ENCODE data around the gene ZC3HAV1. TPM values are rescaled to one million over a fixed set of nuclear protein-coding genes. Genes with fewer than 3 reads are reported as not detected.

ZC3HAV1 gene
- total RNA-seq, 1 donor from 2014 or later: 44.6 TPM

DNA sequence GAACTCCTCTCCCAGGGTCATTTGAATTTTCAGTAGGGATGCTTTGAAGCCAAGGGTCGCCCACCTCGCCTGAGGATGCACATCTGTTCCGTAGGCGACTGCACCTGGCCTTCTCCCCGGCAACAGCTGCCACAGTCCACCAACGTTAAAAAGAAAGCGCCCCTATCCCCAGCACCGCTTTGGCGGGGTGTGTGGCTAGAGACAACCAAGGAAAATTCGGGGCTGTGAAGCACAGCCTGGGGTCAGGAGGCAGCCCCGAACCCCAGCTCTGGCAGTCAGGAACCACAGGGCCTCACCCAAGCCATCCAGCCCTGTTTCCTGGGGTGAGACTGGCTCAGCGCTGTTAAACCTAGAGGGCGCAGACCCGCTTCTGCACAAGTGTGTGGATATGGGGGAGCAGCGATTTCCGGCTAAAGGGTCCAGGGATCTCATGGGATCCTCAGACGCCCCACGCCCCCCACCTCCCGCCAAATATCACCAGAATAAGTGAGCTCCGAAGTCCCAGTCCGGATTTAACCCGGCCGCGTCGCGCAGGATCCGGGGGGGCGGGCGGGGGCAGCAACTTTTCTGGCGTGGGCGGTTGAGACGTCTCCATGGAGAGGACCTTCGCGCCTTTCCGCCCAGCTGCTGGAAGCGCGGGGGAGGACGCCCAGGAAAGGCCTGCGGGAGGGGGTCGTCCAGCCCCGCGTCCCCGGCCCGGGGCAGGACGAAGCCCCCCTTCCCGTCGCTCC lies 74.5 kb downstream of the ZC3HAV1 start:
- H3K4me3 Mint-ChIP-seq (ENCODE audit: low read depth): peak overlapping the region; percentile 77
- H3K36me3 Mint-ChIP-seq (ENCODE audit: insufficient read depth): peaks cover 1% of the 10 kb centered on the region

DNA sequence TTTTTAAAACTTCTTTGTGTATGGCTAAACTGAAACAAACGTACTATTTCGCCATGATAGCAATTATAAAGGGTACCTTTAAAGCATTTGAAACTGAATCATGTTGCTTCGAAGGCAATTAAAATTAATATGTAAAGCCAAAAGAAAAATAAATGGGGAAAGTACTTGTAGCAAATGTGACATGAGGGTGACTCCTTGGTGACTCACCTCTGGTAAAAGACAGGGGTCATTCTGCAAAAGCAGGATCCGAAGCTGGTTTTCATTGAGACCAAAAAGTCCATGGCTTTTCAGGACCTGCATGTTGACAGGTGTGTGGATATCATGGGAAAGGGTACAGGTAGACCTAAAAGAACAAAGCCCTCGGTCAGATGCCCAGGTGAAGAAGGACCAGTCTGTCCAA lies 75.2 kb downstream of the ZC3HAV1 start:
- H3K27ac Mint-ChIP-seq: no peak overlapping the region
- peaks cover 1% of the 10 kb centered on the region for H3K36me3 Mint-ChIP-seq (ENCODE audit: insufficient read depth)

More for the DNA sequence above, 74.5 kb downstream of the ZC3HAV1 start:
- H3K4me1 Mint-ChIP-seq (ENCODE audit: low read depth): peaks cover 5% of the 10 kb centered on the region
- no peak for DNase-seq (ENCODE audit: low spot score, unreplicated experiment)
- H3K9me3 Mint-ChIP-seq (ENCODE audit: low read depth): no peaks in the 10 kb centered on the region
- TF ChIP-seq, protein P1, sequence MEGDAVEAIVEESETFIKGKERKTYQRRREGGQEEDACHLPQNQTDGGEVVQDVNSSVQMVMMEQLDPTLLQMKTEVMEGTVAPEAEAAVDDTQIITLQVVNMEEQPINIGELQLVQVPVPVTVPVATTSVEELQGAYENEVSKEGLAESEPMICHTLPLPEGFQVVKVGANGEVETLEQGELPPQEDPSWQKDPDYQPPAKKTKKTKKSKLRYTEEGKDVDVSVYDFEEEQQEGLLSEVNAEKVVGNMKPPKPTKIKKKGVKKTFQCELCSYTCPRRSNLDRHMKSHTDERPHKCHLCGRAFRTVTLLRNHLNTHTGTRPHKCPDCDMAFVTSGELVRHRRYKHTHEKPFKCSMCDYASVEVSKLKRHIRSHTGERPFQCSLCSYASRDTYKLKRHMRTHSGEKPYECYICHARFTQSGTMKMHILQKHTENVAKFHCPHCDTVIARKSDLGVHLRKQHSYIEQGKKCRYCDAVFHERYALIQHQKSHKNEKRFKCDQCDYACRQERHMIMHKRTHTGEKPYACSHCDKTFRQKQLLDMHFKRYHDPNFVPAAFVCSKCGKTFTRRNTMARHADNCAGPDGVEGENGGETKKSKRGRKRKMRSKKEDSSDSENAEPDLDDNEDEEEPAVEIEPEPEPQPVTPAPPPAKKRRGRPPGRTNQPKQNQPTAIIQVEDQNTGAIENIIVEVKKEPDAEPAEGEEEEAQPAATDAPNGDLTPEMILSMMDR (IDR thresholded peaks at IDR 0.05; ENCODE audit: unreplicated experiment): no peak
- H3K27ac Mint-ChIP-seq: no peak overlapping the region
- no peaks in the 10 kb centered on the region for H3K27me3 Mint-ChIP-seq

DNA sequence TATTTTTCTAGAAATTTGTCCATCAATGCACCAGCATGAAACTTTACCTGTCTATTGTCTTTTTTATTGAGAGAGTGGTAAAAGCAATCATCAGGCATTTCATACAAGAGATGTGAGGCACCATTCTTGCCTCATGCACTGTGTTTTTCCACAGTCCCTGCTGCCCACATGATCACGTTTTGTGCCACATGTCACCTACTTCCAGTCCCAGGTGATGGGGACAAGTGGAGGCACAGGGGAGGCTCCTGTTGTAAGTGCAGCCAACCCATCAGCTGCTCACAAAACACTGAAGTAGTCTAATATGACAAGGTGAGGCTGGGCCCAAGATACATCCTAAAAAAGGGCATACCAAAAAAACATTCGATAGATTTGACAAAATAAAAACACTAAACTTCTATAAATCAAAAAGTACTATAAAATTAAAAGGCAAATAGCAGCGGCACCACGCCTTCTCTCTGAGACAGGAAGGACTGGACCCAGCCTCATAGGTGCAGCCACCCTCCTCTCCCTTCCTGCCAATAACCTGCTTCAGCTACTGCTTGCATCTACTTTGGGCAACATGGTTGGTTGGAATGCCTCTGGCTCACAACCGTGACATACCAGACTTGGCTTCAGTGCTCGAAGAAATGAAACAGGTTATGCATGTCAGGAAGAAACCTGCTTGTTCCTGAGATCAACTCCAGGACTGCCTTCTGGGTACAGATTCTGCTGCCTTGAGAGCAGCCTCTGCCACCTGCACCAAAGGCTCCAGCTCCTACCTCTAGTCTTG lies 76.0 kb downstream of the ZC3HAV1 start:
- Mint-ChIP-seq H3K36me3 (ENCODE audit: insufficient read depth) (peaks cover 3% of the 10 kb centered on the region), H3K9me3 (ENCODE audit: low read depth) (no peaks in the 10 kb centered on the region), H3K4me1 (ENCODE audit: low read depth) (peaks cover 5% of the 10 kb centered on the region), H3K27ac (no peak overlapping the region), H3K27me3 (no peaks in the 10 kb centered on the region), H3K4me3 (ENCODE audit: low read depth) (no peak overlapping the region)
- DNase-seq (ENCODE audit: low spot score, unreplicated experiment): no peak
- TF ChIP-seq, protein P1 (IDR thresholded peaks at IDR 0.05; ENCODE audit: unreplicated experiment): no peak

More for the DNA sequence above, 75.2 kb downstream of the ZC3HAV1 start:
- H3K4me1 Mint-ChIP-seq (ENCODE audit: low read depth): peaks cover 5% of the 10 kb centered on the region
- H3K9me3 Mint-ChIP-seq (ENCODE audit: low read depth): no peaks in the 10 kb centered on the region
- H3K27me3 Mint-ChIP-seq: no peaks in the 10 kb centered on the region
- TF ChIP-seq, protein P1 (IDR thresholded peaks at IDR 0.05; ENCODE audit: unreplicated experiment): no peak
- H3K4me3 Mint-ChIP-seq (ENCODE audit: low read depth): peak overlapping the region; percentile 77
- DNase-seq (ENCODE audit: low spot score, unreplicated experiment): no peak

DNA sequence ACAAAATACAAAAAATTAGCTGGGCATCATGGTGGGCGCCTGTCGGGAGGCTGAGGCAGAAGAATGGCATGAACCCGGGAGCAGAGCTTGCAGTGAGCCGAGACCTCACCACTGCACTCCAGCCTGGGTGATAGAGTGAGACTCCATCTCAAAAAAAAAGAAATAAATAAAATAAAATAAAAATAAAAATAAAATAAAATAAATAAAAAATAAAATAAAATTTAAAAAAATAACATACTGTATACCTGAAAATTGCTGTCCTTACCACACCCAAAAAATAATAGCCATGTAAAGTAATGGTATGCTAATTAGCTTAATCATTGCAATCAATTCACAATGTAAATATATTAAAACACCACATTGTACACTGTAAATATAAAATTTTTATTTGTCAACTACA lies 77.0 kb downstream of the ZC3HAV1 start:
- H3K27me3 Mint-ChIP-seq: no peaks in the 10 kb centered on the region
- H3K4me3 Mint-ChIP-seq (ENCODE audit: low read depth): no peak overlapping the region
- TF ChIP-seq, protein P1 (IDR thresholded peaks at IDR 0.05; ENCODE audit: unreplicated experiment): no peak
- no peak overlapping the region for H3K27ac Mint-ChIP-seq
- peaks cover 6% of the 10 kb centered on the region for H3K36me3 Mint-ChIP-seq (ENCODE audit: insufficient read depth)
- H3K4me1 Mint-ChIP-seq (ENCODE audit: low read depth): no peaks in the 10 kb centered on the region
- no peaks in the 10 kb centered on the region for H3K9me3 Mint-ChIP-seq (ENCODE audit: low read depth)
- no peak for DNase-seq (ENCODE audit: low spot score, unreplicated experiment)

DNA sequence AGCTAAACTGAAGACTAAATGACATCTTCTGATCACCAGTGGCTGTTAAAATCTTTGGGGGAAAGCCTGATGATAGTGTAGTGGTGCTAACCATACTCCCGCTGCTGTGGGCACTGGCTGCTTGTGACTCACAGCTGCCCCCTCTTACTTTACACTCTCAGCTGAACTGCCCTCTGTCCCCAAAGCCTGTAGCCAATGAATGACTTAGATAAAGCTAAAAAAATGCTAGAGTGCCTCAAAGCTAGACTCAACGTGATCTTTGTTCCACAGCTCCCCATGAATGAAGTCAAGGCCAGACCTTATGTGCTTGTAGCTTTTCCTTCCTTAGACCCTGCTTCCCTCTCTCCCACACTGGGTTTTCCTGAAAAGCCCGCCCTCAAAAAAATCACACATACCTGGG lies 80.2 kb downstream of the ZC3HAV1 start:
- H3K4me1 Mint-ChIP-seq (ENCODE audit: low read depth): no peaks in the 10 kb centered on the region
- no peak overlapping the region for H3K4me3 Mint-ChIP-seq (ENCODE audit: low read depth)
- H3K9me3 Mint-ChIP-seq (ENCODE audit: low read depth): no peaks in the 10 kb centered on the region
- no peaks in the 10 kb centered on the region for H3K27me3 Mint-ChIP-seq
- TF ChIP-seq, protein P1 (IDR thresholded peaks at IDR 0.05; ENCODE audit: unreplicated experiment): no peak
- peaks cover 6% of the 10 kb centered on the region for H3K36me3 Mint-ChIP-seq (ENCODE audit: insufficient read depth)
- H3K27ac Mint-ChIP-seq: peak overlapping the region; percentile 36
- no peak for DNase-seq (ENCODE audit: low spot score, unreplicated experiment)

Measured in progenitor cell of endocrine pancreas (in vitro differentiated cells).